Measurements from ENCODE around the gene TNRC18.
"Not testable (repeated sequence)": the region's sequence is repeated elsewhere in the genome, so short reads cannot be mapped to it uniquely, and the experiment has no call there.

TNRC18 gene

GRCh38 chr7:5267829-5268228 lies 155.8 kb downstream of the TNRC18 start:
- DNase-seq (ENCODE audit: low read depth): not testable (repeated sequence)

GRCh38 chr7:5266191-5267028 lies 157.2 kb downstream of the TNRC18 start:
- DNase-seq (ENCODE audit: low read depth): no peak

GRCh38 chr7:5265320-5266190 lies 158.1 kb downstream of the TNRC18 start:
- no peak for DNase-seq (ENCODE audit: low read depth)

DNA sequence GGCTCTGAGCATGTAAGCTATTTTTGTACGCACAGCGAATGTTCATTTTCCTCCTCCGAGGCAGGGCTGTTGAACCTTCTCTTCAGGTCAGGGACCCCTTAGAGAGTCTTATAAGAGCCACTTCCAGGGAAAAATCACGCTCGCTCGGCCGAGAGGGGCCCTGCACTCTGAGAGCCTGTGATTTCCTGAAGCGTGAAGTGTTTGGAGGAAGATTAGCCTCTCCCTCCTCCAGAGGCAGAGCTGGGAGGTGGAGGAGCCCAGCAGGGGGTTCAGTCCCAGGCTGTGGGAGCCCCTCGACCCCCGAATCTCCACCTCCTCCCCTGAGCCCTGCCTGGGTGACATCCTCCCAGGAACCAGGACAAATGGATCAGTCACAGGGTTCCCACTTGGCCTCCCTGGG lies 160.6 kb downstream of the TNRC18 start:
- DNase-seq (ENCODE audit: low read depth): not testable (repeated sequence)

- DNase-seq (ENCODE audit: low read depth): not testable (repeated sequence)
Measured at GRCh38 chr7:5260530-5261068, 163.0 kb downstream of the TNRC18 start.

Data from stimulated activated CD4-positive, alpha-beta T cell treated with anti-CD3 and anti-CD28 coated beads, Interleukin-2, amount 100 ng/mL, for 4 hours (primary cell).